H1 (cell line): ENCODE data around the gene RGR. TPM values are rescaled to one million over a fixed set of nuclear protein-coding genes. Genes with fewer than 3 reads are reported as not detected.

Experiments
- CTCF ChIA-PET: fragments of 300-600 bp; sonication (Branson Sonifier 250); formaldehyde crosslinking; loops from one replicate; lab custom pipeline; 2021; ENCODE audit not compliant: partially characterized antibody; lab: Charles Lee
- POLR2A ChIA-PET: fragments of 300-600 bp; sonication (Branson Sonifier 250); formaldehyde crosslinking; loops from one replicate; lab custom pipeline; 2021; ENCODE audit warnings: inconsistent platforms; ENCODE audit not compliant: partially characterized antibody; lab: Charles Lee
- DNase-seq, 2 experiments: peaks; one replicate each; pipeline versions ENCODE4 v3.0.0 to v3.0.0-alpha.2; 2010 to 2022; ENCODE audit warnings: low spot score in 2 of 2, low read depth in 1 of 2, mixed read lengths in 1 of 2
- FAIRE-seq: peaks from 2 replicates; lab custom pipeline; 2011; peaks lifted over from hg19 to GRCh38; lab: Jason Lieb, UNC
- H2AFZ ChIP-seq: 2 replicates; pipeline ENCODE4 v1.8.1; 2012; ENCODE audit warnings: low read length, inconsistent platforms
- H2AK5ac ChIP-seq: 2 replicates; pipeline ENCODE4 v1.6.1; 2013; ENCODE audit warnings: low read depth, low read length
- H2BK120ac ChIP-seq: replicated peaks from 2 replicates; pipeline ENCODE3; 2013; ENCODE audit warnings: low read depth, low read length, inconsistent platforms
- H2BK12ac ChIP-seq: 2 replicates; pipeline ENCODE4 v1.6.1; 2013; ENCODE audit warnings: low read depth, low read length
- H2BK15ac ChIP-seq: 2 replicates; pipeline ENCODE4 v1.6.1; 2013; ENCODE audit warnings: low read length
- H2BK20ac ChIP-seq: 2 replicates; pipeline ENCODE4 v1.6.1; 2013; ENCODE audit warnings: low read length
- H2BK5ac ChIP-seq: 2 replicates; pipeline ENCODE4 v1.6.1; 2013; ENCODE audit warnings: low read depth, low read length
- H3K14ac ChIP-seq: 2 replicates; pipeline ENCODE4 v1.6.1; 2013; ENCODE audit warnings: inconsistent platforms; ENCODE audit not compliant: insufficient read length
- H3K18ac ChIP-seq: 2 replicates; pipeline ENCODE4 v1.6.1; 2013; ENCODE audit warnings: low read length; ENCODE audit errors: extremely low read depth
- H3K23ac ChIP-seq: 2 replicates; pipeline ENCODE4 v1.6.1; 2013; ENCODE audit warnings: inconsistent platforms; ENCODE audit not compliant: insufficient read length
- H3K23me2 ChIP-seq: 2 replicates; pipeline ENCODE4 v1.6.1; 2013; ENCODE audit warnings: low read depth, low read length
- H3K27ac ChIP-seq: 2 replicates; pipeline ENCODE4 v1.6.1; 2011; ENCODE audit warnings: low read depth, low read length, inconsistent platforms
- H3K27me3 ChIP-seq, 4 experiments: replicated peaks in 1 of 4; 1 replicate in 1 of 4; 2 replicates in 3 of 4; pipeline versions ENCODE4 v1.6.1 to v1.8.1; 2011 to 2013; ENCODE audit warnings: low read length in 3 of 4, mild to moderate bottlenecking in 3 of 4, inconsistent platforms in 2 of 4, mixed read lengths in 2 of 4, moderate library complexity in 1 of 4; ENCODE audit not compliant: control insufficient read depth in 3 of 4, insufficient read depth in 3 of 4; ENCODE audit errors: extremely low read depth in 1 of 4
- H3K36me3 ChIP-seq, 4 experiments: 2 replicates each; pipeline versions ENCODE4 v1.6.1 to v1.8.1; 2011 to 2013; ENCODE audit warnings: mild to moderate bottlenecking in 4 of 4, low read length in 3 of 4, moderate library complexity in 2 of 4, control low read depth in 1 of 4, inconsistent platforms in 1 of 4; ENCODE audit not compliant: insufficient read depth in 4 of 4, control insufficient read depth in 2 of 4
- H3K4ac ChIP-seq: replicated peaks from 2 replicates; pipeline ENCODE3; 2013; ENCODE audit warnings: low read length, low read depth, mixed read lengths, inconsistent platforms; ENCODE audit not compliant: insufficient read length
- H3K4me1 ChIP-seq, 4 experiments: replicated peaks in 1 of 4; 1 replicate in 1 of 4; 2 replicates in 3 of 4; pipeline versions ENCODE4 v1.6.1 to v1.8.1; 2011 to 2013; ENCODE audit warnings: low read length in 3 of 4, inconsistent platforms in 2 of 4, mixed read lengths in 1 of 4; ENCODE audit not compliant: insufficient read depth in 4 of 4, control insufficient read depth in 3 of 4
- H3K4me2 ChIP-seq, 2 experiments: 2 replicates each; pipeline versions ENCODE4 v1.6.1 to v1.8.1; 2011 to 2013; ENCODE audit warnings: low read depth in 2 of 2, low read length in 2 of 2, control low read depth in 1 of 2, inconsistent platforms in 1 of 2, mild to moderate bottlenecking in 1 of 2; ENCODE audit not compliant: insufficient read depth in 1 of 2
- H3K4me3 ChIP-seq, 4 experiments: fragments of 200-600, 300-600 bp in 1 of 4; sonication (generic), shearing (Covaris generic), sonication (Bioruptor Twin) in 1 of 4; 2 replicates each; pipeline versions ENCODE4 v1.5.1 to v1.8.1; 2011 to 2016; ENCODE audit warnings: low read length in 4 of 4, low read depth in 3 of 4, control low read depth in 2 of 4, inconsistent platforms in 2 of 4, mild to moderate bottlenecking in 2 of 4, mixed read lengths in 1 of 4, moderate library complexity in 1 of 4; ENCODE audit not compliant: insufficient read depth in 2 of 4; ENCODE audit errors: extremely low read depth in 1 of 4
- H3K56ac ChIP-seq: replicated peaks from 2 replicates; pipeline ENCODE3; 2013; ENCODE audit warnings: low read depth, mild to moderate bottlenecking, mixed read lengths, low read length, inconsistent platforms; ENCODE audit not compliant: insufficient read length
- H3K79me1 ChIP-seq: 2 replicates; pipeline ENCODE4 v1.6.1; 2013; ENCODE audit warnings: low read depth, low read length, control low read depth
- H3K79me2 ChIP-seq, 2 experiments: 2 replicates each; pipeline versions ENCODE4 v1.6.1 to v1.8.1; 2012 to 2013; ENCODE audit warnings: low read length in 2 of 2, mild to moderate bottlenecking in 2 of 2, inconsistent platforms in 1 of 2; ENCODE audit not compliant: insufficient read depth in 2 of 2, control insufficient read depth in 1 of 2
- H3K9ac ChIP-seq, 4 experiments: replicated peaks in 1 of 4; 1 replicate in 1 of 4; 2 replicates in 3 of 4; pipeline versions ENCODE4 v1.6.1 to v1.8.1; 2011 to 2013; ENCODE audit warnings: low read depth in 3 of 4, low read length in 3 of 4, control low read depth in 2 of 4, mild to moderate bottlenecking in 2 of 4, moderate library complexity in 2 of 4, inconsistent platforms in 1 of 4; ENCODE audit errors: extremely low read depth in 1 of 4
- H3K9me3 ChIP-seq, 2 experiments: 2 replicates each; pipeline versions ENCODE4 v1.6.1 to v1.8.1; 2012 to 2013; ENCODE audit warnings: mild to moderate bottlenecking in 2 of 2, moderate library complexity in 2 of 2, control low read depth in 1 of 2, inconsistent platforms in 1 of 2, low read depth in 1 of 2, low read length in 1 of 2, mixed read lengths in 1 of 2; ENCODE audit not compliant: insufficient read depth in 2 of 2
- H4K20me1 ChIP-seq, 2 experiments: replicated peaks in 1 of 2; 2 replicates each; pipeline versions ENCODE3 to v1.8.1; 2011 to 2013; ENCODE audit warnings: inconsistent platforms in 2 of 2, low read length in 2 of 2, mild to moderate bottlenecking in 1 of 2; ENCODE audit not compliant: insufficient read depth in 2 of 2, control insufficient read depth in 1 of 2
- H4K5ac ChIP-seq: 2 replicates; pipeline ENCODE4 v1.6.1; 2013; ENCODE audit warnings: low read length, low read depth, mixed read lengths, inconsistent platforms; ENCODE audit not compliant: insufficient read length
- H4K8ac ChIP-seq: 2 replicates; pipeline ENCODE4 v1.8.0; 2013; ENCODE audit warnings: mild to moderate bottlenecking, moderate library complexity, low read length, inconsistent platforms; ENCODE audit not compliant: insufficient read depth; ENCODE audit errors: extremely low read depth
- H4K91ac ChIP-seq: replicated peaks from 2 replicates; pipeline ENCODE3; 2013; ENCODE audit warnings: low read length, mixed read lengths, inconsistent platforms; ENCODE audit not compliant: insufficient read length
- KDM5A ChIP-seq: fragments of 200-600 bp; IDR thresholded peaks from 2 replicates; pipeline ENCODE4 v1.7.1; 2012; ENCODE audit warnings: mild to moderate bottlenecking, low read length, inconsistent platforms, mixed read lengths
- RAD21 ChIP-seq, 2 experiments: IDR thresholded peaks in 1 of 2; conservative IDR thresholded peaks in 1 of 2; 2 replicates each; pipeline ENCODE4 v1.6.1; 2011; ENCODE audit warnings: low read depth in 2 of 2, low read length in 2 of 2, improper control_type of control experiment in 1 of 2, inconsistent platforms in 1 of 2, mild to moderate bottlenecking in 1 of 2, moderate library complexity in 1 of 2
- WGBS, 2 experiments: shearing (Covaris generic) in 1 of 2; methylation state at CpG; one replicate each; pipeline versions ENCODE4 v1.1.6 to v1.1.7; 2013 to 2015; ENCODE audit warnings: low lambda C conversion rate in 2 of 2, mixed read lengths in 2 of 2, inconsistent platforms in 1 of 2, low coverage in 1 of 2, missing lambda C conversion rate in 1 of 2; ENCODE audit not compliant: insufficient replicate concordance in 2 of 2, insufficient coverage in 1 of 2, insufficient read length in 1 of 2; ENCODE audit errors: extremely low coverage in 1 of 2, missing lambda C conversion rate in 1 of 2; 5-methylcytosine and 5-hydroxymethylcytosine counted together
- polyA plus RNA-seq, 7 experiments: library from polyadenylated mRNA; depleted of rRNA in 3 of 7; stranded (reverse) in 5 of 7; unstranded in 2 of 7; fragments of >200 nt in 5 of 7; fragments of 200-250 nt in 2 of 7; gene quantifications; 1 replicate in 5 of 7; 2 replicates in 1 of 7; 4 replicates in 1 of 7; pipeline versions ENCODE4 v1.2.1 to v1.2.3, GENCODE V29; 2011 to 2013; ENCODE audit warnings: missing spikeins in 2 of 7, mixed read lengths in 2 of 7
- total RNA-seq: library from RNA; stranded (reverse); fragmentation: NEBNext Ultra II Directional; extraction: Animal tissue kit (Norgen Biotek cat#: 25700); gene quantifications from 2 replicates; pipeline ENCODE4 v1.2.1, GENCODE V29; 2021
- TF ChIP-seq, protein P1 (sequence below), 3 experiments: IDR thresholded peaks; 1 replicate in 2 of 3; 2 replicates in 1 of 3; pipeline versions ENCODE4 v1.5.1 to v1.6.1; 2011; ENCODE audit warnings: low read length in 3 of 3, mild to moderate bottlenecking in 3 of 3, inconsistent platforms in 2 of 3, low read depth in 1 of 3, moderate library complexity in 1 of 3; ENCODE audit not compliant: insufficient read depth in 1 of 3; ENCODE audit errors: control extremely low read depth in 1 of 3

RGR gene
- total and polyA plus RNA-seq, 2 of the 8 experiments (the other 6 are each of a cell fraction or from before 2014, with no cell fraction given): not detected

DNA sequence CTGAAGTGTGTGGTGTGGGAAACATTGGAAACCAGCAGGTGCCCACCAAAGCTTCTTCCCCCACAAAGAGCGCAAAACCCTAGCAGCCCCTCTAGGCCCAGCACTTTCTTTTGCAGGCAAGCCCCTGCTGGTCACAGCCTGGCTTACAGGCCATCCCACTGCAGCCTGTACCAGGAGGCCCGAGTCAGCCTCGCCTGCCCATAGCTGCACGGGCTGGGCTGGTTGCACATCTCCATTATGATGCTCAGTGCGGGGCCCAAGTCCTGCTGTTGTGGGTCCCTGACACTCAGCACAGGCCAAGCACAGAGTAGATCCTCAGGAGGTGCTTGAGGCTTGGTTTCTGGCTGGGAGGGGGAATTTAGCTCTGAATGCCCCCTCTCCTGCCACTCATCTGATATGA, 42.5 kb upstream of the RGR start:
- no peak overlapping the region for H4K8ac ChIP-seq
- no peak overlapping the region for H3K27ac ChIP-seq
- DNase-seq (no peak), FAIRE-seq (no peak)
- no peak overlapping the region for H2BK120ac ChIP-seq
- no peak overlapping the region for H2BK12ac ChIP-seq
- no peak overlapping the region for H3K23ac ChIP-seq
- 90% methylated on average over 5 of the region's 5 CpGs; no CpG with 5 or more reads in 1 of the 2 experiments for WGBS, 2 experiments
- ChIA-PET CTCF (interaction anchor here (1.1 to 10.8 kb wide), 21 partner anchors 10 to 338 kb away, joined by 3 to 248 read pairs (median 8); partner anchors contain the start of genes CDHR1 and GHITM), POLR2A (interaction anchor here (0.9 kb wide), 1 partner anchor 47 kb away, joined by 4 read pairs; no protein-coding TSS in a partner anchor)
- H3K4me1 ChIP-seq: no peaks in the 10 kb centered on the region
- no peak overlapping the region for H2AK5ac ChIP-seq
- no peaks in the 10 kb centered on the region for H3K79me2 ChIP-seq
- no peaks in the 10 kb centered on the region for H3K36me3 ChIP-seq
- no peak overlapping the region for H3K14ac ChIP-seq
- H3K23me2 ChIP-seq: no peaks in the 10 kb centered on the region
- H3K4ac ChIP-seq: no peak overlapping the region
- no peak overlapping the region for H2BK15ac ChIP-seq
- H3K27me3 ChIP-seq: no peaks in the 10 kb centered on the region
- H4K5ac ChIP-seq: no peak overlapping the region
- H3K4me2 ChIP-seq: no peak overlapping the region
- no peak overlapping the region for H2BK20ac ChIP-seq
- H4K20me1 ChIP-seq: peaks cover 0 to 6% of the 10 kb centered on the region in 2 experiments
- no peak overlapping the region for H3K18ac ChIP-seq
- H3K9ac ChIP-seq: no peak overlapping the region
- TF ChIP-seq, protein P1, sequence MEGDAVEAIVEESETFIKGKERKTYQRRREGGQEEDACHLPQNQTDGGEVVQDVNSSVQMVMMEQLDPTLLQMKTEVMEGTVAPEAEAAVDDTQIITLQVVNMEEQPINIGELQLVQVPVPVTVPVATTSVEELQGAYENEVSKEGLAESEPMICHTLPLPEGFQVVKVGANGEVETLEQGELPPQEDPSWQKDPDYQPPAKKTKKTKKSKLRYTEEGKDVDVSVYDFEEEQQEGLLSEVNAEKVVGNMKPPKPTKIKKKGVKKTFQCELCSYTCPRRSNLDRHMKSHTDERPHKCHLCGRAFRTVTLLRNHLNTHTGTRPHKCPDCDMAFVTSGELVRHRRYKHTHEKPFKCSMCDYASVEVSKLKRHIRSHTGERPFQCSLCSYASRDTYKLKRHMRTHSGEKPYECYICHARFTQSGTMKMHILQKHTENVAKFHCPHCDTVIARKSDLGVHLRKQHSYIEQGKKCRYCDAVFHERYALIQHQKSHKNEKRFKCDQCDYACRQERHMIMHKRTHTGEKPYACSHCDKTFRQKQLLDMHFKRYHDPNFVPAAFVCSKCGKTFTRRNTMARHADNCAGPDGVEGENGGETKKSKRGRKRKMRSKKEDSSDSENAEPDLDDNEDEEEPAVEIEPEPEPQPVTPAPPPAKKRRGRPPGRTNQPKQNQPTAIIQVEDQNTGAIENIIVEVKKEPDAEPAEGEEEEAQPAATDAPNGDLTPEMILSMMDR (IDR thresholded peaks at IDR 0.05; ENCODE audit: control extremely low read depth in 1 of 3, insufficient read depth in 1 of 3, low read depth in 1 of 3, low read length in 3 of 3): peak in 2 of 3 experiments; percentile 27 to 29; a peak in 2 of 4 replicates
- TF ChIP-seq RAD21 (IDR thresholded peaks at IDR 0.05 in 1 of 2, conservative IDR thresholded peaks at IDR 0.05 in 1 of 2; ENCODE audit: low read depth in 2 of 2, low read length in 2 of 2) (peak in 1 of 2 experiments; percentile 4; a peak in 1 of 4 replicates), KDM5A (no peak)
- no peak overlapping the region for H2BK5ac ChIP-seq
- H3K79me1 ChIP-seq: no peaks in the 10 kb centered on the region
- H2AFZ ChIP-seq: no peak overlapping the region
- no peaks in the 10 kb centered on the region for H3K9me3 ChIP-seq
- H3K56ac ChIP-seq: no peak overlapping the region
- H4K91ac ChIP-seq: no peak overlapping the region
- H3K4me3 ChIP-seq: no peak overlapping the region
